ENCODE data around the gene VAV1.

Gene VAV1, protein sequence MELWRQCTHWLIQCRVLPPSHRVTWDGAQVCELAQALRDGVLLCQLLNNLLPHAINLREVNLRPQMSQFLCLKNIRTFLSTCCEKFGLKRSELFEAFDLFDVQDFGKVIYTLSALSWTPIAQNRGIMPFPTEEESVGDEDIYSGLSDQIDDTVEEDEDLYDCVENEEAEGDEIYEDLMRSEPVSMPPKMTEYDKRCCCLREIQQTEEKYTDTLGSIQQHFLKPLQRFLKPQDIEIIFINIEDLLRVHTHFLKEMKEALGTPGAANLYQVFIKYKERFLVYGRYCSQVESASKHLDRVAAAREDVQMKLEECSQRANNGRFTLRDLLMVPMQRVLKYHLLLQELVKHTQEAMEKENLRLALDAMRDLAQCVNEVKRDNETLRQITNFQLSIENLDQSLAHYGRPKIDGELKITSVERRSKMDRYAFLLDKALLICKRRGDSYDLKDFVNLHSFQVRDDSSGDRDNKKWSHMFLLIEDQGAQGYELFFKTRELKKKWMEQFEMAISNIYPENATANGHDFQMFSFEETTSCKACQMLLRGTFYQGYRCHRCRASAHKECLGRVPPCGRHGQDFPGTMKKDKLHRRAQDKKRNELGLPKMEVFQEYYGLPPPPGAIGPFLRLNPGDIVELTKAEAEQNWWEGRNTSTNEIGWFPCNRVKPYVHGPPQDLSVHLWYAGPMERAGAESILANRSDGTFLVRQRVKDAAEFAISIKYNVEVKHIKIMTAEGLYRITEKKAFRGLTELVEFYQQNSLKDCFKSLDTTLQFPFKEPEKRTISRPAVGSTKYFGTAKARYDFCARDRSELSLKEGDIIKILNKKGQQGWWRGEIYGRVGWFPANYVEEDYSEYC

DNA sequence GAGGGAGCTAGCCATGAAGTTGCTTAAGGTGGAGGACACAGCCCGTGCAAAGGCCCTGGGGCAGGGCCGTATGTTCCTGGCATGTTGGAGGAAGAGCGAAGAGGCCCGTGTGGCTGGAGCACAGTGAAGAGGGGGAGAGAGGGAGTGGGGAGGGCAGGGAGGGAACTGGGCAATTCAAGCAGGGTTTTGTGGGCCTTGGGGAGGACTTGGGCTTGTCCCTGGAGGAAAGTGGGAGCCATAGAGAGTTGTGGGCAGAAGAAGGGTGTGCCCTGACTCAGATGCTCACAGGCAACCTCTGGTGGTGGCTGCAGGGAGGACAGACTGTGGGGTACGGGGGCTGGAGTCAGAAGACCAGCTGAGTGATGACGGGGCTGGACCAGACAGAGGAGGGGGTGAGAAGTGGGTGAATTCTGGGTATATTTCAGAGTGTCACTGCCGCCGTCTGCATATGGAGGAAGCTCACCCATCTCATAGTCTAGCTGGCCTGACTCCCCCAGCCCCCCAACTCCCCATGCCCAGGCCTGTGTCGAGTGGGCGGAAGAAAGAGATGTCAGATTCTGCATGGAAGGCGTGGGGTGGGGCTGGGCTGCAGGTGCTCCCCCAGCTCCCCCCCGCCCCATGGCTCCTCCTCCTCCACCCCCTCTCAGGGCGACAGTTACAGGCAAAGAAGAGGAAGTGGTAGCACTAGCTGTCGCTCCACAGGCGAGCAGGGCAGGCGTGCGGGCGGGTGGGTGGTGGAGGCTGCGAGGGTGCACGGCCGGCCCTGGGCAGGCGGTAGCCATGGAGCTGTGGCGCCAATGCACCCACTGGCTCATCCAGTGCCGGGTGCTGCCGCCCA lies at the start of gene VAV1:
Gene VAV1, plus strand, starts transcription at position 681 of the 838 bp plus-strand sequence. Its CDS starts 100 bp downstream, at position 781.
- TF ChIP-seq, protein P1, sequence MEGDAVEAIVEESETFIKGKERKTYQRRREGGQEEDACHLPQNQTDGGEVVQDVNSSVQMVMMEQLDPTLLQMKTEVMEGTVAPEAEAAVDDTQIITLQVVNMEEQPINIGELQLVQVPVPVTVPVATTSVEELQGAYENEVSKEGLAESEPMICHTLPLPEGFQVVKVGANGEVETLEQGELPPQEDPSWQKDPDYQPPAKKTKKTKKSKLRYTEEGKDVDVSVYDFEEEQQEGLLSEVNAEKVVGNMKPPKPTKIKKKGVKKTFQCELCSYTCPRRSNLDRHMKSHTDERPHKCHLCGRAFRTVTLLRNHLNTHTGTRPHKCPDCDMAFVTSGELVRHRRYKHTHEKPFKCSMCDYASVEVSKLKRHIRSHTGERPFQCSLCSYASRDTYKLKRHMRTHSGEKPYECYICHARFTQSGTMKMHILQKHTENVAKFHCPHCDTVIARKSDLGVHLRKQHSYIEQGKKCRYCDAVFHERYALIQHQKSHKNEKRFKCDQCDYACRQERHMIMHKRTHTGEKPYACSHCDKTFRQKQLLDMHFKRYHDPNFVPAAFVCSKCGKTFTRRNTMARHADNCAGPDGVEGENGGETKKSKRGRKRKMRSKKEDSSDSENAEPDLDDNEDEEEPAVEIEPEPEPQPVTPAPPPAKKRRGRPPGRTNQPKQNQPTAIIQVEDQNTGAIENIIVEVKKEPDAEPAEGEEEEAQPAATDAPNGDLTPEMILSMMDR (IDR thresholded peaks at IDR 0.05; ENCODE audit: low read depth, low read length): no peak
- no peak within 1 kb of the TSS for H3K4me3 ChIP-seq (ENCODE audit: low read depth, low read length)

DNA sequence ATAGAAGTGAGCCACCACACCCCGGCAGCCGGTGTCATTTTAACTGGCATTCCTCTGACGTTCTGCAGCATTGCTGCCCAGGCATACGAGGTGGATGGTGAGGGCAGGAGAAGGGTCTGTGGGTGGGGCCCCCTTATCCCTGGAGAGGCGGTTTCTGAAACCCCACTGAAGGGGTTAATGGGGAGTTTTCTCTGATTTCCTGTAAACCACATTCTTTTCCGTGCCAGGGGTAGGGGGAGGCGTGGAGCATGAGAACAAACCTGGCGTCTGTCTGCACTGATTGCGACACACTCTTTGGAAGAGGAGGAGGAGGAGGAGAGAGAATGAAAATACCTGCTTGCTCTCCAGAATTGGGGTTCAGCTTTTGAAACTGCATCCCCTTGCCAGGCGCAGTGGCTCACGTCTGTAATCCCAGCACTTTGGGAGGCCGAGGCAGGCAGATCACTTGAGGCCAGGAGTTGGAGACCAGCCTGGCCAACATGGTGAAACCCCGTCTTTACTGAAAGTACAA lies 49.3 kb upstream of the VAV1 start:
- no peak overlapping the region for H3K4me3 ChIP-seq (ENCODE audit: low read depth, low read length)
- TF ChIP-seq, protein P1 (IDR thresholded peaks at IDR 0.05; ENCODE audit: low read depth, low read length): no peak

DNA sequence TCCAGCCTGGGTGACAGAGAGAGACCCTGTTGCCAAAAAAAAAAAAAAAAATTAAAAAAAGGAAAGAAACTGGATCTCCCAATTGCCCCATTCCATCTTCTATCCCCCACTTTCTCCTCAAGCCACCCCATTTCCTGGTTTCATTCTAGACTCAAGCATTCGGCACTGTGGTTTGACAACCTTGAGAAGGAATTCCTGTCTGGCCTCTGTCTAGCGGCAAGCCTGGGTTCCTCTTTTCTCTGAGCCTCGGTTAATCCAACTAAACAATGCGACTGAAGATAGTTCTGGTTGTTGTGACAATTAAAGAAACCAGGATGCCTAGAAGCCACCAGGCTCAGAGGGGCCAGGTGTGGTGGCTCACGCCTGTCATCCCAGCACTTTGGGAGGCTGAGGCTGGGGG lies 48.8 kb upstream of the VAV1 start:
- no peak overlapping the region for H3K4me3 ChIP-seq (ENCODE audit: low read depth, low read length)
- TF ChIP-seq, protein P1 (IDR thresholded peaks at IDR 0.05; ENCODE audit: low read depth, low read length): no peak

DNA sequence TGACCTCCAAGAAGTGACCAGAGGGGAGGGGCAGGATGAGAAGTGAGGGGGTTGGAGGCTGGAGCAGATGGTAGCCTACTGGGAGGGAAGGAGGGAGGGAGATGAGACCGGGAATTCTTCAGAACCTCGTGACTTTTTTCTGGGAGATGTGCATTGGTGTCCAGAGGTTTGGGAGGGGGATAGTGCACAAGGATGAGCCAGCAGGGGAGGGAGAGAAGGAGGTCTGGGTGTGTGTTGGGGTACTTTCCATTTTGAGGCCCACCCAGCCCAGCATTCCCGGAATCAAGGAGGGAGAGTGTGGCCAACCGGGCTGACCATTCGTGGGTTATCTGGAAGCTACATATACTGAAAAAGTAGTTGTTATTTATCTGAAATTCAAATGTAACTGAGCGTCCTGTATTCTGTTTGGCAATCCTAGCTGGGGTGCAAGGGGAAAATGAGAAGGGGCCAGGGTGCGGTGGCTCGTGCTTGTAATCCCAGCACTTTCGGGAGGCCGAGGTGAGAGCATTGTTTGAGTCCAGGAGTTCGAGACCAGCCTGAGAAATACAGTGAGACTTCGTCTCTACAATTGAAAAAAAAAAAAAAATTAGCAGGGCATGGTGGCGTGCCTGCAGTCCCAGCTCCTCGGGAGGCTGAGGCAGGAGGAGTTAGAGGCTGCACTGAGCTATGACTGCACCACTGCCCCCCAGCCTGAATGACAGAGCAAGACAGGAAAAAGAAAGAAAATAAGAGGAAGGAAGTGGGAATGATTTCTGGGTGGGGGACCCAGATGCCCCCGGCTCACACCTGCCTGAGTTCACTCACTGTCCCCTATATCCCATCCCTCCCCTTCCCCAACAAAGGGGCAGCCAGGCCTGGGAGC lies 47.6 kb upstream of the VAV1 start:
- TF ChIP-seq, protein P1 (IDR thresholded peaks at IDR 0.05; ENCODE audit: low read depth, low read length): no peak
- no peak overlapping the region for H3K4me3 ChIP-seq (ENCODE audit: low read depth, low read length)

DNA sequence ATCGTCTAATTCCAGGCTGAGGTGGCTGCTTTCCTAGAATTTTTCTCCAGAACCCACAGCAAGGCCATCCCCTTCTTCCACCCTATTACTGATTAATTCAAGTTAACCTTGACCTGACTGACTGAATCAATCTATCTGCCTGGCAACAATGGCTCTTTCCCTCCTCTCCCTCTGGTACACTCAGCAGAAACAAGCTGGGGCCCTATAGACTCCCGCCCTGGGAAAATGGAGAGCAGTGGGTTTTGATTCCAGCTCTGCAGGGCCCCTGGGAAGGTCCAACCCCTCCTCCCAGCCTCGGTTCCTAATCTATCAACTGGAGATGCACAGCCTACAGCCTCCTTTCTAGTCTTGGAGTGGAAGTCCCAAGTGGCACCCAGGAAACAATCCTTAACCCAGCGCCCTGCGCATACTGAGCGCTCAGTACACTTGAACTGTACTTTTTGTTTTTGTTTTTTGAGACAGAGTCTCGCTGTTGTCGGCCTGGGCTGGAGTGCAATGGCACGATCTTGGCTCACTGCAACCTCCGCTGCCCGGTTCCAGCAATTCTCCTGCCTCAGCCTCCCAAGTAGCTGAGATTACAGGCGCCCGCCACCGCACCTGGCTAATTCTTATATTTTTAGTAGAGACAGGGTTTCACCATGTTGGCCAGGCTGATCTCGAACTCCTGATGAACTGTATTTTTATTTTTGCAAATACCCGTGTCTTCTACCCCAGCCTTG lies 46.8 kb upstream of the VAV1 start:
- no peak overlapping the region for H3K4me3 ChIP-seq (ENCODE audit: low read depth, low read length)
- TF ChIP-seq, protein P1 (IDR thresholded peaks at IDR 0.05; ENCODE audit: low read depth, low read length): no peak

DNA sequence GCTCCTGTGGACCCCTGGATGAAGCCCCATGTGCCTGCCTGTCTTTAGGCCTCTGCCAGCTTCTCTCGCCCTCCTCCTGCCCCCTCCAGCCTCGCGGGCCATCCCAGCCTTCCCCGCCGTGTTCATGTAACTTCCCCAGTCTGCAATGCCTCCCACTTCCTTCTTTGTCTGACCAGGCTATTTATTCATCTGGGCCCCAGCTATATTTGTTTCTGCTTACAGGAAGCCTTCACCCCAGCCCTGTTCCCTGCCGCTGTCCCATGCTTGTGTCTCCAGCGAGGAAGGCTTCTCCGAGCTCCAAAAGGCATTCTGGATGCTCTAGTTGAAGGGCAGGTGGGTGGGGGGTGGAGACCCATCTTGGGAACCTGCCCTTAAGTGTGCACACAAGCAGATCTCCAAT lies 44.2 kb upstream of the VAV1 start:
- TF ChIP-seq, protein P1 (IDR thresholded peaks at IDR 0.05; ENCODE audit: low read depth, low read length): no peak
- H3K4me3 ChIP-seq (ENCODE audit: low read depth, low read length): no peak overlapping the region

All from WI38 (cell line).